BE2C (cell line): ENCODE results near the gene THSD7B.

ENCODE experiments used
- DNase-seq: peaks from one replicate; pipeline ENCODE4 v3.0.0-alpha.2; 2020
- H3K27me3 ChIP-seq: fragments of 250-450 bp; sonication (Bioruptor Pico); 2 replicates; pipeline ENCODE4 v1.5.1; 2020; ENCODE audit warnings: mild to moderate bottlenecking
- H3K36me3 ChIP-seq: fragments of 250-450 bp; sonication (Bioruptor Pico); 2 replicates; pipeline ENCODE4 v1.5.1; 2020; ENCODE audit warnings: mild to moderate bottlenecking
- H3K4me1 ChIP-seq: fragments of 250-450 bp; sonication (Bioruptor Pico); 2 replicates; pipeline ENCODE4 v1.5.1; 2020
- H3K4me3 ChIP-seq: 2 replicates; pipeline ENCODE4 v1.5.1; 2011; ENCODE audit warnings: low read depth, low read length
- H3K9me3 ChIP-seq: fragments of 250-450 bp; sonication (Bioruptor Pico); 2 replicates; pipeline ENCODE4 v1.5.1; 2020
- CTCF ChIP-seq: IDR thresholded peaks from 2 replicates; pipeline ENCODE4 v1.5.1; 2012; ENCODE audit warnings: mild to moderate bottlenecking, low read depth, low read length

The THSD7B gene

GRCh38 chr2:136863874-136864273 lies 98.5 kb downstream of the THSD7B start:
- no peak for DNase-seq
- no peaks in the 10 kb centered on the region for H3K4me1 ChIP-seq
- no peak overlapping the region for H3K4me3 ChIP-seq
- H3K27me3 ChIP-seq, result no peaks in the 10 kb centered on the region
- TF ChIP-seq CTCF, result no peak
- H3K9me3 ChIP-seq, result no peaks in the 10 kb centered on the region
- H3K36me3 ChIP-seq, result no peaks in the 10 kb centered on the region

GRCh38 chr2:136871424-136871823 lies 106.1 kb downstream of the THSD7B start:
- TF ChIP-seq CTCF, result no peak

GRCh38 chr2:136874258-136874657 lies 108.9 kb downstream of the THSD7B start:
- peak; percentile 30 for TF ChIP-seq CTCF
- Histone ChIP-seq H3K4me3 (no peak overlapping the region), H3K9me3 (no peaks in the 10 kb centered on the region), H3K4me1 (no peaks in the 10 kb centered on the region), H3K36me3 (no peaks in the 10 kb centered on the region), H3K27me3 (no peaks in the 10 kb centered on the region)
- no peak for DNase-seq

More at GRCh38 chr2:136871424-136871823, 106.1 kb downstream of the THSD7B start:
- Histone ChIP-seq H3K4me3 (no peak overlapping the region), H3K36me3 (no peaks in the 10 kb centered on the region), H3K9me3 (no peaks in the 10 kb centered on the region), H3K27me3 (no peaks in the 10 kb centered on the region), H3K4me1 (no peaks in the 10 kb centered on the region)
- DNase-seq, result no peak

GRCh38 chr2:136891100-136891499 lies 125.8 kb downstream of the THSD7B start:
- no peaks in the 10 kb centered on the region for H3K27me3 ChIP-seq
- H3K4me1 ChIP-seq, result no peaks in the 10 kb centered on the region
- H3K36me3 ChIP-seq, result no peaks in the 10 kb centered on the region
- TF ChIP-seq CTCF, result no peak
- DNase-seq, result no peak
- H3K9me3 ChIP-seq, result no peaks in the 10 kb centered on the region
- no peak overlapping the region for H3K4me3 ChIP-seq

- H3K27me3 ChIP-seq, result no peaks in the 10 kb centered on the region
- no peak for TF ChIP-seq CTCF
- H3K4me1 ChIP-seq, result no peaks in the 10 kb centered on the region
- no peaks in the 10 kb centered on the region for H3K36me3 ChIP-seq
- no peak overlapping the region for H3K4me3 ChIP-seq
- no peaks in the 10 kb centered on the region for H3K9me3 ChIP-seq
- no peak for DNase-seq
Measured at GRCh38 chr2:136894007-136894634, 128.8 kb downstream of the THSD7B start.

- no peak for DNase-seq
- Histone ChIP-seq H3K27me3 (no peaks in the 10 kb centered on the region), H3K4me1 (no peaks in the 10 kb centered on the region), H3K4me3 (no peak overlapping the region), H3K36me3 (no peaks in the 10 kb centered on the region), H3K9me3 (no peaks in the 10 kb centered on the region)
- no peak for TF ChIP-seq CTCF
Measured at GRCh38 chr2:136901732-136902131, 136.4 kb downstream of the THSD7B start.
